Left kidney (tissue), 1 donor: ENCODE measurements around the gene LGI1. TPM values are rescaled to one million over a fixed set of nuclear protein-coding genes. Genes with fewer than 3 reads are reported as not detected.

ENCODE experiments used
- polyA plus RNA-seq: library from polyadenylated mRNA; unstranded; fragments of 120-200 nt; gene quantifications from one replicate; pipeline ENCODE4 v1.2.1, GENCODE V29; 2013; ENCODE audit not compliant: insufficient read length

LGI1 gene
- polyA plus RNA-seq, 1 donor = 7.0 TPM

Other genes with a start within 250 kb of the LGI1 start
- not detected for gene FFAR4, start 191.3 kb upstream of the LGI1 start, polyA plus RNA-seq
- gene RBP4, start 156.7 kb upstream of the LGI1 start, polyA plus RNA-seq = 1.00 TPM
- 2.2 TPM for gene PDE6C, start 145.4 kb upstream of the LGI1 start, polyA plus RNA-seq
- 58.4 TPM for gene FRA10AC1, start 55.3 kb upstream of the LGI1 start, polyA plus RNA-seq
- gene SLC35G1, start 136.0 kb downstream of the LGI1 start, polyA plus RNA-seq = 8.8 TPM
- 43.0 TPM for gene PLCE1, start 236.0 kb downstream of the LGI1 start, polyA plus RNA-seq